GM19452 (cell line): ENCODE measurements around the gene FGA.

Source experiments
- ATAC-seq: cut with Tn5 transposase; IDR thresholded peaks from one replicate; pipeline ENCODE4 v1.9.1; 2021; ENCODE audit not compliant: unreplicated experiment

Gene FGA

DNA sequence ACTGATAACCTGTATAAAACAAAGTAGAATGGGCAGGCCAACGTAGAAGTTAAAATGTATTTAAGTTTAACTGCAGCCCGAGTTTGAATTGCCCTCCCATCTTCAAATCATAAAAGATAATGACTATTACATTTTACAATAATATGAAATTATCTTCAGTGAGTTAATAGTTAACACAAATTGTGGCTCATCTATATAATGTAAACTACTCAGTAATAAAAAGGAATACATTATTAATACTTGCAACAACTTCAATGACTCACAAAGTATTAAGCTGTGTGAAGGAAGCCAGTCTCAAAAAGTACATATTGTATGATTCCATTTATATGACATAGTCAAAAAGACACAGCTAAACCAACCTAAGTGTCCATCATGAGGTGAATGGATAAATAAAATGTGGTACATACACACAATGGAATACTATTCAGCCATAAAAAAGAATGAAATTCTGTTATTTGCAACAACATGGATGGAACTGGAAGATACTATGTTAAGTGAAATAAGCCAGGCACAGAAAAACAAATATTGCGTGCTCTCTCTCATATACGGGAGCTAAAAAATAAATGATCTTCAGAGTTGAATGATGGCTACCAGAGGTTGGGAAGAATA, 48.2 kb downstream of the FGA start:
- ATAC-seq = no peak
